HepG2 (cell line): Measurements from ENCODE around the gene NFIC. TPM values are rescaled to one million over a fixed set of nuclear protein-coding genes. Genes with fewer than 3 reads are reported as not detected.

Source experiments
- BRCA1 ChIP-seq: sonication (generic); formaldehyde crosslinking; IDR thresholded peaks from 2 replicates; pipeline ENCODE4 v1.4.0; 2020; ENCODE audit warnings: missing genetic modification reagents
- HOXA3 ChIP-seq: sonication (generic); formaldehyde crosslinking; IDR thresholded peaks from 2 replicates; pipeline ENCODE4 v1.5.0; 2020; ENCODE audit warnings: missing genetic modification reagents
- KLF6 ChIP-seq: IDR thresholded peaks from 2 replicates; pipeline ENCODE4 v1.8.0; 2016; ENCODE audit warnings: missing biosample characterization, missing genetic modification reagents
- KMT2B ChIP-seq: IDR thresholded peaks from 2 replicates; pipeline ENCODE4 v1.6.1; 2016; ENCODE audit warnings: missing genetic modification reagents, missing compliant biosample characterization
- MIER2 ChIP-seq: IDR thresholded peaks from 2 replicates; pipeline ENCODE4 v1.6.1; 2016; ENCODE audit warnings: missing biosample characterization, missing genetic modification reagents
- RARG ChIP-seq: sonication (generic); formaldehyde crosslinking; IDR thresholded peaks from 2 replicates; pipeline ENCODE4 v1.4.0; 2020; ENCODE audit warnings: low read depth, mild to moderate bottlenecking, missing genetic modification reagents
- RNF2 ChIP-seq: fragments of 450-650 bp; conservative IDR thresholded peaks from 2 replicates; pipeline ENCODE4 v1.6.1; 2016; ENCODE audit warnings: low read depth
- SALL2 ChIP-seq: sonication (generic); formaldehyde crosslinking; IDR thresholded peaks from 2 replicates; pipeline ENCODE4 v1.8.1; 2023; ENCODE audit warnings: mild to moderate bottlenecking, missing genetic modification reagents, inconsistent platforms
- ZBTB34 ChIP-seq: sonication (generic); formaldehyde crosslinking; IDR thresholded peaks from 2 replicates; pipeline ENCODE4 v1.8.0; 2022; ENCODE audit warnings: mild to moderate bottlenecking, missing genetic modification reagents
- ZNF619 ChIP-seq: sonication (generic); formaldehyde crosslinking; IDR thresholded peaks from 2 replicates; pipeline ENCODE4 v1.4.0; 2020; ENCODE audit warnings: mild to moderate bottlenecking, missing genetic modification reagents
- ZNF883 ChIP-seq: sonication (generic); formaldehyde crosslinking; IDR thresholded peaks from 2 replicates; pipeline ENCODE4 v1.5.1; 2020; ENCODE audit warnings: mild to moderate bottlenecking, missing genetic modification reagents; ENCODE audit errors: not compliant biosample characterization
- ZSCAN21 ChIP-seq: sonication (generic); formaldehyde crosslinking; IDR thresholded peaks from 2 replicates; pipeline ENCODE4 v1.8.0; 2022; ENCODE audit warnings: mild to moderate bottlenecking, missing genetic modification reagents, moderate library complexity, borderline replicate concordance
- polyA plus RNA-seq, 8 experiments: library from polyadenylated mRNA; depleted of rRNA in 3 of 8; stranded (reverse) in 7 of 8; unstranded in 1 of 8; fragments of >200 nt; fragmentation: Illumina TruSeq in 4 of 8; extraction: Trizol in 4 of 8; gene quantifications; 2 replicates each; pipeline versions ENCODE4 v1.2.1 to v1.2.3, GENCODE V29; 2011 to 2016; ENCODE audit warnings: low read depth in 4 of 8, missing spikeins in 1 of 8, mixed read lengths in 1 of 8; ENCODE audit not compliant: insufficient read depth in 1 of 8
- total RNA-seq, 5 experiments: library from RNA; depleted of rRNA; stranded (reverse); fragments of >200 nt; fragmentation: Illumina TruSeq; extraction: Trizol; gene quantifications; 2 replicates each; pipeline ENCODE4 v1.2.3, GENCODE V29; 2016; ENCODE audit warnings: low read depth in 1 of 5
- TF ChIP-seq, protein P1 (sequence below): IDR thresholded peaks from 2 replicates; pipeline ENCODE4 v1.4.0; 2020; ENCODE audit warnings: mild to moderate bottlenecking, missing genetic modification reagents
- TF ChIP-seq, protein P2 (sequence below): sonication (generic); formaldehyde crosslinking; IDR thresholded peaks from 2 replicates; pipeline ENCODE4 v1.4.0; 2020; ENCODE audit warnings: missing genetic modification reagents
- TF ChIP-seq, protein P3 (sequence below): sonication (generic); formaldehyde crosslinking; conservative IDR thresholded peaks from 2 replicates; pipeline ENCODE4 v1.8.0; 2022; ENCODE audit warnings: missing genetic modification reagents

NFIC gene
- total and polyA plus RNA-seq, 2 of the 13 experiments (the other 11 are each of a cell fraction or from before 2014, with no cell fraction given), result 1.3 to 2.5 TPM

GRCh38 chr19:3505598-3506383, 139.4 kb downstream of the NFIC start, which contains the start of gene FZR1 (continued):
- TF ChIP-seq, protein P1, sequence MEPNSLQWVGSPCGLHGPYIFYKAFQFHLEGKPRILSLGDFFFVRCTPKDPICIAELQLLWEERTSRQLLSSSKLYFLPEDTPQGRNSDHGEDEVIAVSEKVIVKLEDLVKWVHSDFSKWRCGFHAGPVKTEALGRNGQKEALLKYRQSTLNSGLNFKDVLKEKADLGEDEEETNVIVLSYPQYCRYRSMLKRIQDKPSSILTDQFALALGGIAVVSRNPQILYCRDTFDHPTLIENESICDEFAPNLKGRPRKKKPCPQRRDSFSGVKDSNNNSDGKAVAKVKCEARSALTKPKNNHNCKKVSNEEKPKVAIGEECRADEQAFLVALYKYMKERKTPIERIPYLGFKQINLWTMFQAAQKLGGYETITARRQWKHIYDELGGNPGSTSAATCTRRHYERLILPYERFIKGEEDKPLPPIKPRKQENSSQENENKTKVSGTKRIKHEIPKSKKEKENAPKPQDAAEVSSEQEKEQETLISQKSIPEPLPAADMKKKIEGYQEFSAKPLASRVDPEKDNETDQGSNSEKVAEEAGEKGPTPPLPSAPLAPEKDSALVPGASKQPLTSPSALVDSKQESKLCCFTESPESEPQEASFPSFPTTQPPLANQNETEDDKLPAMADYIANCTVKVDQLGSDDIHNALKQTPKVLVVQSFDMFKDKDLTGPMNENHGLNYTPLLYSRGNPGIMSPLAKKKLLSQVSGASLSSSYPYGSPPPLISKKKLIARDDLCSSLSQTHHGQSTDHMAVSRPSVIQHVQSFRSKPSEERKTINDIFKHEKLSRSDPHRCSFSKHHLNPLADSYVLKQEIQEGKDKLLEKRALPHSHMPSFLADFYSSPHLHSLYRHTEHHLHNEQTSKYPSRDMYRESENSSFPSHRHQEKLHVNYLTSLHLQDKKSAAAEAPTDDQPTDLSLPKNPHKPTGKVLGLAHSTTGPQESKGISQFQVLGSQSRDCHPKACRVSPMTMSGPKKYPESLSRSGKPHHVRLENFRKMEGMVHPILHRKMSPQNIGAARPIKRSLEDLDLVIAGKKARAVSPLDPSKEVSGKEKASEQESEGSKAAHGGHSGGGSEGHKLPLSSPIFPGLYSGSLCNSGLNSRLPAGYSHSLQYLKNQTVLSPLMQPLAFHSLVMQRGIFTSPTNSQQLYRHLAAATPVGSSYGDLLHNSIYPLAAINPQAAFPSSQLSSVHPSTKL, result peak; percentile 53
- TF ChIP-seq RARG (CRISPR knock-in tag) (no peak), MIER2 (no peak), SALL2 (peak; percentile 47; the same call in 1 of the 2 replicates), ZSCAN21 (peak; percentile 80), KLF6 (CRISPR knock-in tag) (peak; percentile 78; the same call in 1 of the 2 replicates), ZBTB34 (CRISPR knock-in tag) (no peak), ZNF883 (CRISPR knock-in tag) (peak; percentile 64), BRCA1 (CRISPR knock-in tag) (no peak), RNF2 (no peak), HOXA3 (CRISPR knock-in tag) (peak; percentile 92), KMT2B (CRISPR knock-in tag) (peak; percentile 65; the same call in 1 of the 2 replicates), ZNF619 (CRISPR knock-in tag) (0 out of 2 replicates have a peak, but pooled peaks have one; percentile 48)
- TF ChIP-seq, protein P2, sequence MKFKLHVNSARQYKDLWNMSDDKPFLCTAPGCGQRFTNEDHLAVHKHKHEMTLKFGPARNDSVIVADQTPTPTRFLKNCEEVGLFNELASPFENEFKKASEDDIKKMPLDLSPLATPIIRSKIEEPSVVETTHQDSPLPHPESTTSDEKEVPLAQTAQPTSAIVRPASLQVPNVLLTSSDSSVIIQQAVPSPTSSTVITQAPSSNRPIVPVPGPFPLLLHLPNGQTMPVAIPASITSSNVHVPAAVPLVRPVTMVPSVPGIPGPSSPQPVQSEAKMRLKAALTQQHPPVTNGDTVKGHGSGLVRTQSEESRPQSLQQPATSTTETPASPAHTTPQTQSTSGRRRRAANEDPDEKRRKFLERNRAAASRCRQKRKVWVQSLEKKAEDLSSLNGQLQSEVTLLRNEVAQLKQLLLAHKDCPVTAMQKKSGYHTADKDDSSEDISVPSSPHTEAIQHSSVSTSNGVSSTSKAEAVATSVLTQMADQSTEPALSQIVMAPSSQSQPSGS (CRISPR knock-in tag), result peak; percentile 50; the same call in 1 of the 2 replicates
- TF ChIP-seq, protein P3, sequence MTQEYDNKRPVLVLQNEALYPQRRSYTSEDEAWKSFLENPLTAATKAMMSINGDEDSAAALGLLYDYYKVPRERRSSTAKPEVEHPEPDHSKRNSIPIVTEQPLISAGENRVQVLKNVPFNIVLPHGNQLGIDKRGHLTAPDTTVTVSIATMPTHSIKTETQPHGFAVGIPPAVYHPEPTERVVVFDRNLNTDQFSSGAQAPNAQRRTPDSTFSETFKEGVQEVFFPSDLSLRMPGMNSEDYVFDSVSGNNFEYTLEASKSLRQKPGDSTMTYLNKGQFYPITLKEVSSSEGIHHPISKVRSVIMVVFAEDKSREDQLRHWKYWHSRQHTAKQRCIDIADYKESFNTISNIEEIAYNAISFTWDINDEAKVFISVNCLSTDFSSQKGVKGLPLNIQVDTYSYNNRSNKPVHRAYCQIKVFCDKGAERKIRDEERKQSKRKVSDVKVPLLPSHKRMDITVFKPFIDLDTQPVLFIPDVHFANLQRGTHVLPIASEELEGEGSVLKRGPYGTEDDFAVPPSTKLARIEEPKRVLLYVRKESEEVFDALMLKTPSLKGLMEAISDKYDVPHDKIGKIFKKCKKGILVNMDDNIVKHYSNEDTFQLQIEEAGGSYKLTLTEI, result no peak
